Neuronal stem cell (in vitro differentiated cells): ENCODE results near the gene NGEF.

Experiments
- DNase-seq: peaks from one replicate; pipeline ENCODE4 v3.0.0-alpha.2; 2013; ENCODE audit warnings: low spot score
- H2AFZ ChIP-seq: one replicate; pipeline ENCODE4 v1.6.1; 2013; ENCODE audit warnings: mild to moderate bottlenecking, low read length, inconsistent platforms
- H2AK5ac ChIP-seq: 2 replicates; pipeline ENCODE4 v1.6.1; 2013; ENCODE audit warnings: low read depth, mild to moderate bottlenecking, inconsistent platforms, low read length, moderate library complexity, mixed read lengths
- H2BK120ac ChIP-seq: 2 replicates; pipeline ENCODE4 v1.6.1; 2013; ENCODE audit warnings: low read depth, mild to moderate bottlenecking, inconsistent platforms, low read length, moderate library complexity, mixed read lengths
- H2BK12ac ChIP-seq: one replicate; pipeline ENCODE4 v1.6.1; 2013; ENCODE audit warnings: low read length, inconsistent platforms
- H2BK15ac ChIP-seq: 2 replicates; pipeline ENCODE4 v1.6.1; 2013; ENCODE audit warnings: mild to moderate bottlenecking, low read length, inconsistent platforms, mixed read lengths
- H2BK5ac ChIP-seq: one replicate; pipeline ENCODE4 v1.6.1; 2013; ENCODE audit warnings: inconsistent platforms, mild to moderate bottlenecking, low read length, moderate library complexity
- H3K14ac ChIP-seq: one replicate; pipeline ENCODE4 v1.6.1; 2013; ENCODE audit warnings: low read length, inconsistent platforms
- H3K18ac ChIP-seq: 2 replicates; pipeline ENCODE4 v1.6.1; 2013; ENCODE audit warnings: low read length, inconsistent platforms
- H3K23ac ChIP-seq: 2 replicates; pipeline ENCODE4 v1.6.1; 2013; ENCODE audit warnings: low read depth, mild to moderate bottlenecking, mixed read lengths, low read length, inconsistent platforms; ENCODE audit not compliant: poor library complexity
- H3K27ac ChIP-seq: replicated peaks from 3 replicates; pipeline ENCODE4 v1.5.1; 2013; ENCODE audit warnings: low read length, inconsistent platforms
- H3K27me3 ChIP-seq, 3 experiments: 2 replicates each; pipeline ENCODE4 v1.6.1; 2013; ENCODE audit warnings: low read length in 3 of 3, mild to moderate bottlenecking in 2 of 3, inconsistent platforms in 1 of 3, low read depth in 1 of 3, mixed read lengths in 1 of 3, moderate library complexity in 1 of 3; ENCODE audit not compliant: control insufficient read depth in 3 of 3, insufficient read depth in 3 of 3
- H3K36me3 ChIP-seq, 2 donors: replicated peaks in 1 of 2; 2 replicates each; pipeline ENCODE4 v1.6.1; 2013; ENCODE audit warnings: low read length in 2 of 2; ENCODE audit not compliant: control insufficient read depth in 2 of 2, insufficient read depth in 2 of 2
- H3K4ac ChIP-seq: 2 replicates; pipeline ENCODE4 v1.6.1; 2013; ENCODE audit warnings: inconsistent platforms, mild to moderate bottlenecking, low read length, moderate library complexity
- H3K4me1 ChIP-seq, 2 donors: 1 replicate in 1 of 2; 2 replicates in 1 of 2; pipeline ENCODE4 v1.6.1; 2013; ENCODE audit warnings: low read length in 2 of 2, low read depth in 1 of 2; ENCODE audit not compliant: control insufficient read depth in 2 of 2, insufficient read depth in 1 of 2
- H3K4me2 ChIP-seq: one replicate; pipeline ENCODE4 v1.6.1; 2013; ENCODE audit warnings: mild to moderate bottlenecking, low read length, inconsistent platforms; ENCODE audit not compliant: insufficient read depth, poor library complexity, severe bottlenecking
- H3K4me3 ChIP-seq, 2 donors: 2 replicates each; pipeline ENCODE4 v1.5.1; 2013; ENCODE audit warnings: low read length in 2 of 2, mild to moderate bottlenecking in 2 of 2, inconsistent platforms in 1 of 2, moderate library complexity in 1 of 2
- H3K79me1 ChIP-seq: one replicate; pipeline ENCODE4 v1.6.1; 2013; ENCODE audit warnings: low read depth, mild to moderate bottlenecking, inconsistent platforms, low read length, moderate library complexity
- H3K9ac ChIP-seq: one replicate; pipeline ENCODE4 v1.6.1; 2013; ENCODE audit warnings: mild to moderate bottlenecking, low read depth, low read length, inconsistent platforms; ENCODE audit not compliant: poor library complexity
- H3K9me3 ChIP-seq, 2 donors: replicated peaks in 1 of 2; 2 replicates each; pipeline versions ENCODE3 to v1.6.1; 2013; ENCODE audit warnings: low read length in 2 of 2, mild to moderate bottlenecking in 2 of 2, inconsistent platforms in 1 of 2, low read depth in 1 of 2, mixed read lengths in 1 of 2, moderate library complexity in 1 of 2; ENCODE audit not compliant: control insufficient read depth in 2 of 2, insufficient read depth in 1 of 2
- H4K8ac ChIP-seq: one replicate; pipeline ENCODE4 v1.6.1; 2013; ENCODE audit warnings: low read depth, mild to moderate bottlenecking, inconsistent platforms, low read length, moderate library complexity
- H4K91ac ChIP-seq: one replicate; pipeline ENCODE4 v1.6.1; 2013; ENCODE audit warnings: low read length, low read depth, mild to moderate bottlenecking, inconsistent platforms; ENCODE audit not compliant: poor library complexity
- WGBS, 2 donors: extraction: QIAGEN DNeasy Blood & Tissue Kit; methylation state at CpG; one replicate each; pipeline ENCODE4 v1.1.7; 2013; ENCODE audit warnings: missing lambda C conversion rate in 2 of 2, mixed read lengths in 1 of 2; ENCODE audit not compliant: insufficient read length in 2 of 2, insufficient replicate concordance in 1 of 2; ENCODE audit errors: extremely low coverage in 2 of 2; 5-methylcytosine and 5-hydroxymethylcytosine counted together

The NGEF gene

GRCh38 chr2:233017947-233018346 is 4.9 kb upstream of the NGEF start:
- Histone ChIP-seq H3K27ac (no peak overlapping the region), H4K8ac (no peak overlapping the region), H2BK12ac (no peak overlapping the region), H2BK15ac (no peak overlapping the region), H3K4me2 (no peak overlapping the region), H3K18ac (no peak overlapping the region), H3K4ac (no peak overlapping the region), H2AFZ (no peak overlapping the region), H3K36me3 (no peaks in the 10 kb centered on the region), H2BK120ac (no peak overlapping the region), H3K9ac (no peak overlapping the region), H3K9me3 (no peaks in the 10 kb centered on the region), H4K91ac (no peak overlapping the region), H2BK5ac (no peak overlapping the region), H3K14ac (no peak overlapping the region), H3K23ac (no peak overlapping the region), H3K27me3 (no peaks in the 10 kb centered on the region), H2AK5ac (no peak overlapping the region), H3K4me1 (no peaks in the 10 kb centered on the region), H3K79me1 (no peaks in the 10 kb centered on the region), H3K4me3 (no peak overlapping the region)
- no CpG with 5 or more reads among the region's 1 CpG for WGBS, 2 donors
- DNase-seq = no peak

- H3K9ac ChIP-seq = no peak overlapping the region
- H2BK15ac ChIP-seq = no peak overlapping the region
- no peak overlapping the region for H3K18ac ChIP-seq
- no peak overlapping the region for H2BK120ac ChIP-seq
- H3K79me1 ChIP-seq = no peaks in the 10 kb centered on the region
- no peak overlapping the region for H2BK12ac ChIP-seq
- no peaks in the 10 kb centered on the region for H3K9me3 ChIP-seq
- H3K27me3 ChIP-seq = no peaks in the 10 kb centered on the region
- H3K23ac ChIP-seq = no peak overlapping the region
- H2BK5ac ChIP-seq = no peak overlapping the region
- no peak overlapping the region for H3K4ac ChIP-seq
- H4K8ac ChIP-seq = no peak overlapping the region
- no peak overlapping the region for H3K27ac ChIP-seq
- WGBS, 2 donors = no CpG with 5 or more reads among the region's 1 CpG
- H3K14ac ChIP-seq = no peak overlapping the region
- no peaks in the 10 kb centered on the region for H3K4me1 ChIP-seq
- no peak for DNase-seq
- H2AFZ ChIP-seq = no peak overlapping the region
- H3K36me3 ChIP-seq = no peaks in the 10 kb centered on the region
- no peak overlapping the region for H3K4me3 ChIP-seq
- no peak overlapping the region for H3K4me2 ChIP-seq
- no peak overlapping the region for H2AK5ac ChIP-seq
- no peak overlapping the region for H4K91ac ChIP-seq
Observed at GRCh38 chr2:233015019-233015645, 2.1 kb upstream of the NGEF start.

- no peak for DNase-seq
- Histone ChIP-seq H3K14ac (no peak overlapping the region), H3K9ac (no peak overlapping the region), H2BK12ac (no peak overlapping the region), H2BK15ac (no peak overlapping the region), H3K23ac (no peak overlapping the region), H2BK120ac (no peak overlapping the region), H3K4me3 (no peak overlapping the region), H3K4me2 (no peak overlapping the region), H2AFZ (no peak overlapping the region), H4K8ac (no peak overlapping the region), H3K9me3 (no peaks in the 10 kb centered on the region), H3K4me1 (no peaks in the 10 kb centered on the region), H3K27ac (no peak overlapping the region), H3K27me3 (no peaks in the 10 kb centered on the region), H2AK5ac (no peak overlapping the region), H3K36me3 (no peaks in the 10 kb centered on the region), H4K91ac (no peak overlapping the region), H2BK5ac (no peak overlapping the region), H3K18ac (no peak overlapping the region), H3K4ac (no peak overlapping the region), H3K79me1 (no peaks in the 10 kb centered on the region)
- WGBS, 2 donors = no CpG with 5 or more reads among the region's 1 CpG
Observed at GRCh38 chr2:233013650-233014049, 594 bp upstream of the NGEF start.

DNA sequence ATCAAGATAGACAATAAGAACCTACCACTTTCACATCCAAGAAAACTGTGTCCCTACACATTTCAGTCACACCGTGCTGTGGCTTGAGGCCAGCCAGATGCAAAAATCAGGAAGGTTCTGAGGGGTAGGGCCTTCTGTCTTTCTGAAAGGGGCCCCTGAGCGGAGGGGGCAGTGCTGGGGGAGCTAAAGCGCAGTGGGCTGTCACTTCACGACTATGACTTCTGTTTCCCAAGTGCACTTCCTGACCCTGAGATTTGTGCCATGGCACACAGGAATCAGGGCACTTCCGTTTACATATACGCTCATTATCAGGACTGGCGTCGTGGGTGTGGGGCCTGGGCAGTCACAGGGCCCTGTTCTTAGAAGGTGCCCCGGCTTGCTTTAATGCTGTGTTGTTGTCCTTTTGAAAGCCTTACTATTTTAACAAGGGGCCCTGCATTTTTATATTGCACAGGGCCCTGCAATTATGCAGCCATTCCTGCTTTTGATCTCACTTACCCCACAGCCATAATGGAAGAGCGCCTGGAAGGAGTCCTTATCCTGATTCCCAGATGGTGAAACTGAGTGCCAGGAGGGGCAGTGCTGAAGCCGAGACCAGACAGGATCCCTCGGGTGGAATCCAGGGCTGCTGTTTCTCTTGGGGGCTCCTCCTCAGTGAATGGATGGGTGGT is 620 bp downstream of the NGEF start:
- no peak overlapping the region for H3K14ac ChIP-seq
- DNase-seq = no peak
- H3K79me1 ChIP-seq = no peaks in the 10 kb centered on the region
- H2AFZ ChIP-seq = no peak overlapping the region
- no peak overlapping the region for H4K8ac ChIP-seq
- no peak overlapping the region for H3K4me2 ChIP-seq
- H3K27ac ChIP-seq = no peak overlapping the region
- no peak overlapping the region for H2BK12ac ChIP-seq
- no peak overlapping the region for H2BK5ac ChIP-seq
- H3K4me1 ChIP-seq = no peaks in the 10 kb centered on the region
- H3K4me3 ChIP-seq = no peak overlapping the region
- no peak overlapping the region for H4K91ac ChIP-seq
- H3K9me3 ChIP-seq = no peaks in the 10 kb centered on the region
- H3K4ac ChIP-seq = no peak overlapping the region
- H3K18ac ChIP-seq = no peak overlapping the region
- no peak overlapping the region for H3K9ac ChIP-seq
- H2BK120ac ChIP-seq = no peak overlapping the region
- H3K27me3 ChIP-seq = peaks cover 0 to 2% (median 0%) of the 10 kb centered on the region in 3 experiments
- WGBS, 2 donors = no CpG with 5 or more reads among the region's 12 CpGs
- H2BK15ac ChIP-seq = no peak overlapping the region
- no peak overlapping the region for H2AK5ac ChIP-seq
- H3K23ac ChIP-seq = no peak overlapping the region
- H3K36me3 ChIP-seq = no peaks in the 10 kb centered on the region
